Kidney (tissue), 14 donors: ENCODE measurements around the gene GPC3. TPM values are rescaled to one million over a fixed set of nuclear protein-coding genes. Genes with fewer than 3 reads are reported as not detected.

Experiments used
- DNase-seq, 5 donors: peaks; one replicate each; pipeline ENCODE4 v3.0.0-alpha.2; 2013 to 2020
- FAIRE-seq: peaks from 2 replicates; lab custom pipeline; 2012; peaks lifted over from hg19 to GRCh38; lab: Jason Lieb, UNC
- H3K27ac ChIP-seq, 2 donors: one replicate each; pipeline ENCODE4 v1.7.0; 2013; ENCODE audit warnings: low read depth in 2 of 2, low read length in 2 of 2, inconsistent platforms in 1 of 2
- H3K27me3 ChIP-seq: one replicate; pipeline ENCODE4 v1.7.1; 2013; ENCODE audit warnings: low read length, inconsistent platforms; ENCODE audit not compliant: control insufficient read depth, insufficient read depth
- H3K36me3 ChIP-seq, 3 donors: one replicate each; pipeline versions ENCODE4 v1.7.0 to v1.7.1; 2013; ENCODE audit warnings: low read length in 3 of 3, control low read depth in 1 of 3, inconsistent platforms in 1 of 3; ENCODE audit not compliant: insufficient read depth in 3 of 3, control insufficient read depth in 2 of 3
- H3K4me1 ChIP-seq, 3 donors: one replicate each; pipeline versions ENCODE4 v1.7.0 to v1.7.1; 2013; ENCODE audit warnings: low read length in 3 of 3, inconsistent platforms in 1 of 3, low read depth in 1 of 3; ENCODE audit not compliant: control insufficient read depth in 2 of 3, insufficient read depth in 2 of 3
- H3K4me3 ChIP-seq, 3 donors: one replicate each; pipeline versions ENCODE4 v1.7.0 to v1.8.1; 2013; ENCODE audit warnings: low read length in 3 of 3, control low read depth in 1 of 3, inconsistent platforms in 1 of 3
- H3K9ac ChIP-seq, 3 donors: one replicate each; pipeline versions ENCODE4 v1.7.0 to v1.7.1; 2013; ENCODE audit warnings: low read length in 3 of 3, control low read depth in 1 of 3, inconsistent platforms in 1 of 3
- H3K9me3 ChIP-seq, 3 donors: one replicate each; pipeline versions ENCODE4 v1.7.0 to v1.7.1; 2013; ENCODE audit warnings: low read length in 3 of 3, control low read depth in 1 of 3, inconsistent platforms in 1 of 3; ENCODE audit not compliant: control insufficient read depth in 2 of 3, insufficient read depth in 1 of 3
- CTCF ChIP-seq: IDR thresholded peaks from 3 replicates; pipeline ENCODE4 v1.5.1; 2012; ENCODE audit warnings: mild to moderate bottlenecking, moderate library complexity, borderline replicate concordance; ENCODE audit not compliant: insufficient read depth; ENCODE audit errors: extremely low read depth
- intact Hi-C: fragments of 100-400 bp; cut with DNase I; formaldehyde crosslinking; loops from one replicate; pipeline ENCODE4 v1.11.1; 2022
- polyA plus RNA-seq: library from polyadenylated mRNA; stranded (reverse); fragments of 350-450 nt; fragmentation: Illumina TruSeq; extraction: RNeasy Lipid Tissue Mini Kit (QIAGEN cat#74804); gene quantifications from one replicate; pipeline ENCODE4 v1.2.3, GENCODE V29; 2014; ENCODE audit warnings: low read depth, low replicate concordance; ENCODE audit not compliant: insufficient read depth
- total RNA-seq: library from RNA; stranded (reverse); fragmentation: NEBNext Ultra II Directional; extraction: Animal tissue kit (Norgen Biotek cat#: 25700); gene quantifications from one replicate; pipeline ENCODE4 v1.2.1, GENCODE V29; 2021
- donor health status: control.
- donor health status: control.
- donor health status: control.
- donor health status: control.
- donor health status: control.
- donor health status: DM: yes; HTN: yes; CAD: no.
- donor health status: Normal renal cell carcinoma (clear cell type).

GPC3 gene
- total and polyA plus RNA-seq, 2 donors from 2014 or later: 43.0 to 52.5 TPM

GRCh38 chrX:133923113-133923512 lies 62.3 kb downstream of the GPC3 start:
- H3K27ac ChIP-seq: peak overlapping the region in 1 of 2 donors; percentile 45
- H3K4me3 ChIP-seq: peak overlapping the region in 1 of 3 donors; percentile 11
- DNase-seq (peak in 2 of 5 donors; percentile 34 to 40), FAIRE-seq (no peak)
- H3K9me3 ChIP-seq: no peaks in the 10 kb centered on the region
- H3K4me1 ChIP-seq: no peaks in the 10 kb centered on the region
- intact Hi-C loops: no loop called here
- no peak overlapping the region for H3K9ac ChIP-seq
- H3K36me3 ChIP-seq: no peaks in the 10 kb centered on the region
- no peak for TF ChIP-seq CTCF
- no peaks in the 10 kb centered on the region for H3K27me3 ChIP-seq

- Histone ChIP-seq H3K4me1 (no peaks in the 10 kb centered on the region), H3K27me3 (no peaks in the 10 kb centered on the region), H3K9me3 (no peaks in the 10 kb centered on the region), H3K4me3 (no peak overlapping the region), H3K9ac (no peak overlapping the region), H3K27ac (no peak overlapping the region), H3K36me3 (no peaks in the 10 kb centered on the region)
- peak in 4 of 5 donors; percentile 48 to 65 (median 49) for DNase-seq
- no peak for FAIRE-seq
- no peak for TF ChIP-seq CTCF
- intact Hi-C loops: no loop called here
These were observed 63.0 kb downstream of the GPC3 start for GRCh38 chrX:133922390-133922771.

- Histone ChIP-seq H3K27ac (no peak overlapping the region), H3K36me3 (no peaks in the 10 kb centered on the region), H3K27me3 (no peaks in the 10 kb centered on the region), H3K4me1 (no peaks in the 10 kb centered on the region), H3K9me3 (no peaks in the 10 kb centered on the region), H3K4me3 (no peak overlapping the region), H3K9ac (no peak overlapping the region)
- FAIRE-seq (no peak), DNase-seq (no peak)
- intact Hi-C loops: no loop called here
- peak; percentile 34 for TF ChIP-seq CTCF
These were observed 63.5 kb downstream of the GPC3 start for GRCh38 chrX:133921764-133922389.

- DNase-seq (no peak), FAIRE-seq (no peak)
- Histone ChIP-seq H3K27ac (no peak overlapping the region), H3K9ac (no peak overlapping the region), H3K9me3 (no peaks in the 10 kb centered on the region), H3K4me1 (no peaks in the 10 kb centered on the region), H3K27me3 (no peaks in the 10 kb centered on the region), H3K4me3 (no peak overlapping the region), H3K36me3 (no peaks in the 10 kb centered on the region)
- intact Hi-C loops: no loop called here
- no peak for TF ChIP-seq CTCF
These were observed 64.3 kb downstream of the GPC3 start for GRCh38 chrX:133921086-133921485.
